PFSK-1 (cell line): Measurements from ENCODE around the gene VAPB.

ENCODE experiments used
- FOXP2 ChIP-seq: optimal IDR thresholded peaks from 2 replicates; pipeline ENCODE3; 2011; ENCODE audit warnings: borderline replicate concordance, control low read depth, inconsistent platforms; ENCODE audit not compliant: insufficient read depth; ENCODE audit errors: extremely low read length, extremely low read depth
- POLR2AphosphoS5 ChIP-seq: IDR thresholded peaks from 2 replicates; pipeline ENCODE4 v1.6.1; 2012; ENCODE audit warnings: low read depth, mild to moderate bottlenecking, control low read depth, low read length, moderate library complexity
- SIN3A ChIP-seq: IDR thresholded peaks from 2 replicates; pipeline ENCODE4 v1.6.1; 2012; ENCODE audit warnings: mild to moderate bottlenecking, low read length, moderate library complexity, borderline replicate concordance; ENCODE audit not compliant: insufficient read depth
- TAF1 ChIP-seq: IDR thresholded peaks from 2 replicates; pipeline ENCODE4 v1.6.1; 2012; ENCODE audit warnings: low read length, control low read depth, borderline replicate concordance; ENCODE audit not compliant: insufficient read depth
- TF ChIP-seq, protein P1 (sequence below), 2 experiments: IDR thresholded peaks; 2 replicates each; pipeline versions ENCODE4 v1.6.1 to v1.8.0; 2011 to 2012; ENCODE audit warnings: low read depth in 2 of 2, low read length in 2 of 2, control low read depth in 1 of 2, inconsistent platforms in 1 of 2, mild to moderate bottlenecking in 1 of 2, moderate library complexity in 1 of 2; ENCODE audit not compliant: insufficient read depth in 1 of 2

VAPB gene

DNA sequence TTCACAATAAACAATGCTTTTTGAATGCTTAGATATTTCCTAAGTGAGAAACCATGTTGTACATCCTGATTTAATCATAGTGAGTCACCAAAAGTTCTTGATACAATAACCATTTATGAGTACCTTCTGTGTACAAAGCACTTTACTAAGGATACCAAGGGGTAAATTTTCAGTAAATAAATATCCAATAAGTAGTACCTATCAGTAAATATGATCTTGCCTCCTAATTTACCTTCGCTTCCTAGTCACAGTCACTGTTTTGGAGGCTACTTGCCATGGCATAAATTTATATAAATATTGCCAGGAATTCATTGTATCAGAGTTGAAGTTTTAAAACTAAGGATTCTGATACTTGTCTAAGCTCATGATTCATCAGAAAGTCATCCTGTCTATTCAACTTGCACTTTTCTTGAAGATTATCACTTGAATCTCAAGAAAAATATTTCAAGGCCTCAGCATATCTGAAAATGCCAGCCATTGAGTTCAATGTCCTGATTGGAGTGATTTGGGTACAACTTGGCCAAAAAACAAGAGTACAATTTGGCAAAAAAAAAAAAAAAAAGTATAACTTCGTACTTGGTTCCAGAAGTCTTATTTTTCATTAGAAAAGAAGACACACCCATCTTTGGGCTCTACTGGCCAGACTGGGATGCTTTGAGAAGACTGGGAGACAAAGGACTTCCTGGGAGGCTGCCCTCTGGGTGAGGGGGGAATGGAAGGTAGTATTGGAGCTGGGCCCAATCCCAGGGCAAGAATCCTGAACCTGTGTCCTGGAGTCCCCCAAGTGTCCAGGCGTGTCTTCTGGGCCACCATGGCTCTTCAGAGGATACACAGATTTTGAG is 46.7 kb upstream of the VAPB start:
- TF ChIP-seq FOXP2 (no peak), SIN3A (no peak), POLR2AphosphoS5 (no peak), TAF1 (no peak)
- TF ChIP-seq, protein P1, sequence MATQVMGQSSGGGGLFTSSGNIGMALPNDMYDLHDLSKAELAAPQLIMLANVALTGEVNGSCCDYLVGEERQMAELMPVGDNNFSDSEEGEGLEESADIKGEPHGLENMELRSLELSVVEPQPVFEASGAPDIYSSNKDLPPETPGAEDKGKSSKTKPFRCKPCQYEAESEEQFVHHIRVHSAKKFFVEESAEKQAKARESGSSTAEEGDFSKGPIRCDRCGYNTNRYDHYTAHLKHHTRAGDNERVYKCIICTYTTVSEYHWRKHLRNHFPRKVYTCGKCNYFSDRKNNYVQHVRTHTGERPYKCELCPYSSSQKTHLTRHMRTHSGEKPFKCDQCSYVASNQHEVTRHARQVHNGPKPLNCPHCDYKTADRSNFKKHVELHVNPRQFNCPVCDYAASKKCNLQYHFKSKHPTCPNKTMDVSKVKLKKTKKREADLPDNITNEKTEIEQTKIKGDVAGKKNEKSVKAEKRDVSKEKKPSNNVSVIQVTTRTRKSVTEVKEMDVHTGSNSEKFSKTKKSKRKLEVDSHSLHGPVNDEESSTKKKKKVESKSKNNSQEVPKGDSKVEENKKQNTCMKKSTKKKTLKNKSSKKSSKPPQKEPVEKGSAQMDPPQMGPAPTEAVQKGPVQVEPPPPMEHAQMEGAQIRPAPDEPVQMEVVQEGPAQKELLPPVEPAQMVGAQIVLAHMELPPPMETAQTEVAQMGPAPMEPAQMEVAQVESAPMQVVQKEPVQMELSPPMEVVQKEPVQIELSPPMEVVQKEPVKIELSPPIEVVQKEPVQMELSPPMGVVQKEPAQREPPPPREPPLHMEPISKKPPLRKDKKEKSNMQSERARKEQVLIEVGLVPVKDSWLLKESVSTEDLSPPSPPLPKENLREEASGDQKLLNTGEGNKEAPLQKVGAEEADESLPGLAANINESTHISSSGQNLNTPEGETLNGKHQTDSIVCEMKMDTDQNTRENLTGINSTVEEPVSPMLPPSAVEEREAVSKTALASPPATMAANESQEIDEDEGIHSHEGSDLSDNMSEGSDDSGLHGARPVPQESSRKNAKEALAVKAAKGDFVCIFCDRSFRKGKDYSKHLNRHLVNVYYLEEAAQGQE (IDR thresholded peaks at IDR 0.05; ENCODE audit: insufficient read depth in 1 of 2, low read depth in 2 of 2, low read length in 2 of 2) = no peak

DNA sequence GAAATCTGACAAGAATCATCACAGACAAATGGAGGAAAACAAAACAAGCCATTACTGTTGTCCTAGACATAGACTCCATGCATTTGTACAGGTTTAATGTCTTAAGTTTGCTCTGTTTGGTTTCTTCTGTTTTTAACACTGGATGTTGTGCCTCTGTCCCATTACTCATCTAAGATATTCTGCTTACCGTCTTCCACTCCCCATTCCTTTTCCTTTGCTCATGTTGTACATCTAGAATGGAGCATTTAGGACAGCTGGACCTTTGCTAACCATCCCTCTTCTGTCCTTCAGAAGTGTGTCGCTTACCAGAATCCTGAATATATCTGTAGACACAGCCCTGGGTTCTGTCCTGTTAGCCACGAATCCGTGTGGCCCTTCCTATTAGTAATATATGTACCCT is 44.3 kb upstream of the VAPB start:
- no peak for TF ChIP-seq TAF1
- no peak for TF ChIP-seq POLR2AphosphoS5
- no peak for TF ChIP-seq SIN3A

DNA sequence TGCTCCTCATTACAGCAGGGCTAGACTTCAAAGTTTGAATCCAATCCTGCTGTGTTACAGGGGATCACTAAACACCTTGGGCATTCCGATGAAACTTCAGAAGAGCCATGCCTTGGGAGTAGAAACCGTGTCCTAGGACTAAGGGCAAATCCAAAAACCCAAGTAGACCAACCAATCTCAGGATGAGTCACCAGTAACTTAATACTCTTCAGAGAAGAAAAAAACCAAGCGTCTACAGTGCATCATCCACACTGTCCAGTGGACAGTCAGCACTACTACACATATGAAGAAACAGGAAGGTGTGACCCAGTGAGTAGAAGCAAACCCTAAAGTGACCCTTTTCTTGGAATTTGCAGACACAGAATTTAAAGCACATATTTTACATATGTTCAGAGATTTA is 39.5 kb upstream of the VAPB start:
- TF ChIP-seq, protein P1 (IDR thresholded peaks at IDR 0.05; ENCODE audit: insufficient read depth in 1 of 2, low read depth in 2 of 2, low read length in 2 of 2) = no peak
- TF ChIP-seq FOXP2 (no peak), SIN3A (no peak)

DNA sequence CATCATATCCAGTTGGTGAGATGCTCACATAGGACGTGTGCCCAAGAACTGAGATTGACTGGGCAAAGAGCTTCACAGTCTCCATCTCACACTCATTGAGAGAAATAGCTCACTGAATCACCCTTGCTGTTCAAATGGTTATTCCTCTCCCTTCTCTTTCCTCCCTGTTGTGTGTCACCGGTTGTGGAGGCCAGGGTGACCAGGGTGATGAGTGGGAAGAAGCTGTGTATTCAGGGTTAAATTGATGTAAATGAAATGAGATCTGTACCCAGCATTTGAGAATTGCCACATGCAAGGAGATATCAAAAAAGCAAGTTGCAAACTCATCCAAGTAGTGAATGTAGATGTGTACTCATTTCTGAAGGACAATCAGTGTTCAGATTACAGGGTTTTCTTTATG is 36.6 kb upstream of the VAPB start:
- TF ChIP-seq TAF1 (no peak), POLR2AphosphoS5 (no peak), FOXP2 (no peak), SIN3A (no peak)
- TF ChIP-seq, protein P1 (IDR thresholded peaks at IDR 0.05; ENCODE audit: insufficient read depth in 1 of 2, low read depth in 2 of 2, low read length in 2 of 2) = no peak

DNA sequence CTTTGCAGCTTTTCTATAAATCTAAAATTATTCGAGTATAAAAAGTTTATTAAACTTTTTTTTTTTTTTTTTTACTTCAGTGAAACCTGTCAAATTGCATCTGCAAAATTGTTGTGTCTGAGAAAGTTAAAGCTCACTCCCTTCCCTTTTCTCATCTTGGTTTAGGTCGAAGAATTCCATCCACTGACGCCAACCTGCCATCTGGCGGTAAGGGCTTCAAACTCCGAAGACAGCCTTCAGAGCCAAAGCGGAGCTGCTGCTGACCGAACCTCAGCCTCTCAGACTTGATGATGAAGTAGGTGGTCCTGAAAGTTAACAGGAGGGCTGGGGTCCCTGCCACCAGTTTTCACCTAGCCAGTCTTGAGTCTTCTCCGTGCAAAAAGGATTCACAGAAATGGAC is 29.6 kb upstream of the VAPB start:
- TF ChIP-seq SIN3A (no peak), TAF1 (no peak), POLR2AphosphoS5 (no peak), FOXP2 (no peak)
- TF ChIP-seq, protein P1 (IDR thresholded peaks at IDR 0.05; ENCODE audit: insufficient read depth in 1 of 2, low read depth in 2 of 2, low read length in 2 of 2) = no peak
